Ureter (tissue), 1 donor: ENCODE measurements around the gene ADAM15. TPM values are rescaled to one million over a fixed set of nuclear protein-coding genes. Genes with fewer than 3 reads are reported as not detected.
A peak's percentile ranks its signal among the peaks of the same experiment; 100 is the strongest.

Source experiments
- DNase-seq: peaks from one replicate; pipeline ENCODE4 v3.0.0-alpha.2; 2020; ENCODE audit warnings: low spot score
- total RNA-seq: library from RNA; stranded (reverse); gene quantifications from one replicate; pipeline ENCODE4 v1.2.4, GENCODE V29; 2023
- donor health status: DM: yes; HTN: yes; CAD: no.

The ADAM15 gene
- total RNA-seq, 1 donor from 2014 or later, result 152 TPM

DNA sequence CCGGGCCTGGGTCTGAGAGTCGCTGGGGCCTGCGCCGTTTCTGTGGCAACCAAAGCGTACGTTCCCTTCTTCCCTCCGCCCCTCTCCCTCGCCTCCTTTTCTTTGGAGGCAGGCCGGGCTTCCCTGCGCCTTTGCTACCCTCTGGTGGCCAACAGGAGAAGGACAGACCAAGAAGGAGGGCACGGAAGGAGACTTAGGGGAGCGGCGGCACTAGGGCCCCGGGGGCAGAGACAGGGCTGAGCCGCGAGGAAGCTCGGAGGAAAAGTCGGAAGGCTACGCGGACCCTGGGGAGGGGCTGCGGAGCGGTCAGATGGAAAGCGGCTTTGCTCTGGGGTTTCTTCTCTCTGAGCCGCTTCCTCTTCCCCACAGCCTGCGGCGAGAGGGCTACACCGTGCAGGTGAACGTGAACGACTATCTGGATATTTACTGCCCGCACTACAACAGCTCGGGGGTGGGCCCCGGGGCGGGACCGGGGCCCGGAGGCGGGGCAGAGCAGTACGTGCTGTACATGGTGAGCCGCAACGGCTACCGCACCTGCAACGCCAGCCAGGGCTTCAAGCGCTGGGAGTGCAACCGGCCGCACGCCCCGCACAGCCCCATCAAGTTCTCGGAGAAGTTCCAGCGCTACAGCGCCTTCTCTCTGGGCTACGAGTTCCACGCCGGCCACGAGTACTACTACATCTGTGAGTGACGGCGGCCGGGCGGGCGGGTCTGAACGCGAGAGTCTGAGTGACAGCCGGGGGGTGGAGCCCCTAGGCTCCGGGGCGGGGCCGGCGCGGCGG, 33.8 kb downstream of the ADAM15 start:
- DNase-seq, result peak; percentile 95

DNA sequence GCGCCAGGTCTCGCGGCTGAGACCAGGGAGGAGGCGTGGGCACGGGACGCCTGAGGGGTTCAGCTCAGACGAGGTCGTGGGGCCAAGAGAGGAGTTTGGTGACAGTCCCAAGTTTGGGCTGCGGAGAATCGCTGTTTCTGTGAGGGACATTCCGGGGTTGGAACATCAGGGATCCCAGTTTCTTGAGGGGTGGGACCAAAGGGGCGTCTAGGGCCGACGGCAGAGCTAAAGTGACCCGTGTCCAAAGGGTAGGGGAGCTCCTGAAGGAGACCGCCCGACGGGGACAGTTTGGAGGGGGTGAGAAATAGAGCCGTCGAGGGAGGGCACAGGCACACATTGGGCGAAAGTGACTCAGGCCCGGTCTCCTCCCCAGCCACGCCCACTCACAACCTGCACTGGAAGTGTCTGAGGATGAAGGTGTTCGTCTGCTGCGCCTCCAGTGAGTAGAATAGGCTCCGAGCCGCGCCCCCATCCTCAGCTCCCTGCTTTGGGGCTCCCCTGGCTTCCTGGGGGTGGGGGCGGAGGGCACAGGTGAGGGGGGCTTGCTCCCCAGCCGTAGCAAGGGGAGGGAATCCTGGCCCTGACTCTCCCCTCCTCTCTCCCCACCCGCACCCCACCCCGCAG, 34.5 kb downstream of the ADAM15 start:
- peak; percentile 87 for DNase-seq

DNA sequence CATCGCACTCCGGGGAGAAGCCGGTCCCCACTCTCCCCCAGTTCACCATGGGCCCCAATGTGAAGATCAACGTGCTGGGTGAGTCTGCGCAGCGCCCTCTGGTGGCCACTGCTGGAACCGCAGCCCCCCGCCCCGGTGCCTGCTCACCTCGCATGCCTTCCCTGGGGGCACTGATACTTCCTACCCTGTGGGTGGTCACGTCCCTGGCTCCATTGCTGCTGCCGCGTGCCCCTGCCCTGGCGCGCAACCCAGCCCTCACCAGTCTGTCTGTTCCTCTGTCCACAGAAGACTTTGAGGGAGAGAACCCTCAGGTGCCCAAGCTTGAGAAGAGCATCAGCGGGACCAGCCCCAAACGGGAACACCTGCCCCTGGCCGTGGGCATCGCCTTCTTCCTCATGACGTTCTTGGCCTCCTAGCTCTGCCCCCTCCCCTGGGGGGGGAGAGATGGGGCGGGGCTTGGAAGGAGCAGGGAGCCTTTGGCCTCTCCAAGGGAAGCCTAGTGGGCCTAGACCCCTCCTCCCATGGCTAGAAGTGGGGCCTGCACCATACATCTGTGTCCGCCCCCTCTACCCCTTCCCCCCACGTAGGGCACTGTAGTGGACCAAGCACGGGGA, 35.1 kb downstream of the ADAM15 start:
- no peak for DNase-seq

DNA sequence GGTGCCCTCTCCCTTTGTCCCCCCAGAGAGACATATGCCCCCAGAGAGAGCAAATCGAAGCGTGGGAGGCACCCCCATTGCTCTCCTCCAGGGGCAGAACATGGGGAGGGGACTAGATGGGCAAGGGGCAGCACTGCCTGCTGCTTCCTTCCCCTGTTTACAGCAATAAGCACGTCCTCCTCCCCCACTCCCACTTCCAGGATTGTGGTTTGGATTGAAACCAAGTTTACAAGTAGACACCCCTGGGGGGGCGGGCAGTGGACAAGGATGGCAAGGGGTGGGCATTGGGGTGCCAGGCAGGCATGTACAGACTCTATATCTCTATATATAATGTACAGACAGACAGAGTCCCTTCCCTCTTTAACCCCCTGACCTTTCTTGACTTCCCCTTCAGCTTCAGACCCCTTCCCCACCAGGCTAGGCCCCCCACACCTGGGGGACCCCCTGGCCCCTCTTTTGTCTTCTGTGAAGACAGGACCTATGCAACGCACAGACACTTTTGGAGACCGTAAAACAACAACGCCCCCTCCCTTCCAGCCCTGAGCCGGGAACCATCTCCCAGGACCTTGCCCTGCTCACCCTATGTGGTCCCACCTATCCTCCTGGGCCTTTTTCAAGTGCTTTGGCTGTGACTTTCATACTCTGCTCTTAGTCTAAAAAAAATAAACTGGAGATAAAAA, 35.9 kb downstream of the ADAM15 start:
- DNase-seq, result no peak

DNA sequence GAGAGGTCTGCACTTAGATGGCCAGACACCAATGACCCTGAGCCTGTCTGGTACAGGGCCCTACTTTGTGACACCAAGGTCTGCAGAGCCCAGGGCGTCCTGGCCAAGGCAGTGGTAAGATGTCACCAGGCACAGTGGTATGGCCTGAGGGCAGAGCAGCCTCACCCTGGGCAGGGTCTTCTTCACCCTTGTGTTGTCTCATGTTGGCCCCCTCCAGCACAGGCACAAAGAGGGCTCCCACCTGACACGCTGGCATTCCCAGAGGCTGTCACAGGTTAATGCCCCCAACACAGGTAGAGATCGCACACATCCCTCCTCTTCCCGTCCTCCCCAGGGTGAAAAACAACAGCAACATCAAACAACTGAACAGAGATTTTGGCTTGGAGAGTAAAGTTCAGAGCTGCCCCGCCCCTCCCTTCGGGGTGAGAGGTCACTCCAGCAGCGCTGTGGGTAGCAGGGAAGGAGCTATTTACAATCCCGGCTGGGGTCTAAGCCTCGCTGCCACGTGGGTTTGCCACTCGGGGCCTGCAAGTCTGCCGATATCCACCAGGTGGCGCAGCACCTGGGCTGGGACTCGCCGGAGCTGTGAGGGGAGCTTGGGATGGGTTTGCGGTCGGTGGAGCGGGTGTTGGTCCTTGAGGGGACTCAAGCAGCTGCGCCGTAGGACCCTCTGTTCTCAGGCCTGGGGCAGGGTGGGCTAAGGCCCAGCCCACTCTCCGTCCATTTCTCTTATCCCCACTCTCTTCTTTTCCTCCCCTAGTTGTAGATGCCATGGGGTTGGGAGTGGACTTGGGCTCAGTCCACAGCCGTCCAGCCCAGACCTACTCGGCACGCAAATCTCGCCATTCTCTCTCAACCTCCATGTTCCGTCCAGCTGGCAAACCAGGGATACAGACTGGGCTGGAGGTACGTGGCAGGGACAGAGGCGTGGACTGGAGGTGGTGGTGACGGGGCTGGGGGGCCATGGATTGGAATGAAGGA, 40.2 kb downstream of the ADAM15 start:
- peak; percentile 82 for DNase-seq

DNA sequence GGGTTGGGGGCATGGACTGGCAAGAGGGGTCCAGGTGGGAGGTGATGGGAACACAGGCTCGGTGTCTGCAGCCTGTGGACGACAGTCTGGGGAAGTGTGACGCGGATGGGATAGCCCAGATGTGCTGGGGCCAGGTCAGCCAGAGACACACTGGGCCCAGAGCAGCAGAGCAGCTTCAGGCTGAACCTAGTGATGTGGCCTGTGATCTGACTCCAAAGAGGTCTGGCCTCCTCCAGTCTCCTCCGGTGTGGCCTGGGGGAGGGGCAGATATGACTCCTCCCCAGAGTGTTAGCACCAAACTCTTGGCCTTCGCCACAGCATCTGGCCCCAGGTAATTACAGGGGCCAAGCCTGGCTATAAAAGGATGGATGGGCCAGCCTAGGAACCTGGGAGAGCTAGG, 41.0 kb downstream of the ADAM15 start:
- DNase-seq, result no peak

DNA sequence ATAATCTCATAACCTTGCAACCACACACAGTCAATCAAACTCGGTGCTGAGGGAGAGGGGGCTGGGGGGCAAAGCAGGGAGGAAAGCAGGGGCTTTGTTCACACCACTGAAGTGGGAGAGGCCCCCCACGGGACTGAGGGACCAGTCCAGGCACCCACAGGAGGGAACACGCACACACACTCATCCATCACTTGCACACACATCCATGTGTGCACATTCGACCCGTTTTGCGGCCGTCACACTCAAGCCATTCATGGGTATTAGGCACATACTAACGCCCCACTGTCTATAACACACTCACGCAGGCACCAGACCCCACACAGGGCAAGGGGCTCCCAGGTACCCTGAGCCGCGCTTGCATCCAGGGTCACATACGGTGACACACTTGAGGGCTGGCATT, 41.5 kb downstream of the ADAM15 start:
- DNase-seq, result no peak

DNA sequence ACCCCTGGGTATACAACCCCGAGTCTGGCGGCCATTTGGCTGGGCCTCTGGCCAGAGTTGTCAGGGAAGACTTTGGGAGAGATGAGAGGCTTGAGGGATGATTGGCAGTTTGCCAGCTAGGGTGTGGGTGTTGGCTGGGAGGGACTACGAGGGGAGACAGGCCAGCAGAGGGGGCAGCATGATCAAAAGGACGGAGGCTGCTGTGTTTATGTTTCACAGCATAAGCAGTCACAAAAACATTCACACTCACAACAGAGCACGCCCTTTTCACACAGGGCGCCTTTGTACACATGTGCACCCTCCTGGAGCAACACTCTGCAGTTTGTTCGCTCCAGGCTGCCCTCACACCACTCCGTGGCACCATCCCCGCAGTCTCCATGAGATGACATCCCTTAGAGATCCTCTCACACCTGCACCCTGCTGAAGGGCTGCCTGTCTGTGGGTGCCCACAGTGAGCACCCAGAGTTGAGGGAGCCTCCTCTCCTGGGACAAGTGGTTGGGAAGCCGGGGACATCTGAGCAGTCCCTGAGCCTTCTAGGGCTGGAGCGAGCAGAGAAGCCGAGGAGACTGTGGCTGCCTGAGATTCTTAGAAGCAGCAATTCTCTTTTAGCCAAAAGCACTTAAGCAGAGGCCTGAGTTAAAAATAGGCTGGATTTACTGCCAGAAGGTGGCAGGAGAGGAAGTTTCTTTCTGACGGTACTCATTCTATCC, 43.0 kb downstream of the ADAM15 start:
- DNase-seq, result no peak

DNA sequence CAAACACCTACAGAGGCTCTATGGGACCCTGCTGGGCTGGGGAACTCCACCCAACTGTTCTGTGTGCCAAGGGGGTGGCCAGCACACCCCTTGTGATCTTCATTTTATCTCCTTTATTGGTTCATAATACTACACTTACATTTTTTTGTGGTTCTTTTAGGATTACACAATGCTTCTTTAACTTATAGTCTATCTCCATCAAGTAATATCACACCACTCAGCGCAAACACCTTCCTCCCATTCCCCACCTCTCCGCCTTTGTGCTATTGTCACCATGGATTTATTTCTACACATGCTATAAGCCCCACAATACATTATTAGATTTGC, 43.5 kb downstream of the ADAM15 start:
- DNase-seq, result no peak

DNA sequence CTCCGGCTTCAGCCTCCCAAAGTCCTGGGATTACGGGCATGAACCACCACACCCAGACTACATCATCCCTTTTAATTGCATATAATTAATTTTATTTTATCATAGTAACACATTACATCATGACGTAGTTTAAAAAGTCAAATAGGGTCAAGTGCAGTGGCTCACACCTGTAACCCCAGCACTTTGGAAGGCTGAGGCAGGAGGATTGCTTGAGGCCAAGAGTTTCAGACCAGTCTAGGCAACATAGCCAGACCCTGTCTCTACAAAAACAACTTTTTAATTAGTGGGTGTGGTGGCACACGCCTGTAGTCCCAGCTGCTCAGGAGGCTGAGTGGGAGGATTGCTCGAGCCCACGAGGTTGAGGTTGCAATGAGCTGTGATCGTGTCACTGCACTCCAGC, 48.2 kb downstream of the ADAM15 start:
- DNase-seq, result no peak

DNA sequence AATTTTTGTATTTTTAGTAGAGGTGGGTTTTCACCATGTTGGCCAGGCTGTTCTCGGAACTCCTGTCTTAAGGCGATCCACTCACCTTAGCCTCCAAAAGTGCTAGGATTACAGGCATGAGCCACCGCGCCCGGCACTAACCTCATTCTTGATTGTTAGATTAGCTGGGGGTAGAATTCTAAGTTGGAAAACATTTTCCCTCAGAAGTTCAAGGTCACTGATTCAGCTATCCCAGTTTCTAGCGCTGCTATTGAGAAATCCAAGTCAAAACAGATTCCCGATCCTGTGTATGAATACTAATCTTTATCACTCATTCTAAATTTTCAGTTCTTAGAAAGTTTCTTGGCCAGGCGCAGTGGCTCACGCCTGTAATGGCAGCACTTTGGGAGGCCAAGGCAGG, 52.2 kb downstream of the ADAM15 start:
- no peak for DNase-seq

DNA sequence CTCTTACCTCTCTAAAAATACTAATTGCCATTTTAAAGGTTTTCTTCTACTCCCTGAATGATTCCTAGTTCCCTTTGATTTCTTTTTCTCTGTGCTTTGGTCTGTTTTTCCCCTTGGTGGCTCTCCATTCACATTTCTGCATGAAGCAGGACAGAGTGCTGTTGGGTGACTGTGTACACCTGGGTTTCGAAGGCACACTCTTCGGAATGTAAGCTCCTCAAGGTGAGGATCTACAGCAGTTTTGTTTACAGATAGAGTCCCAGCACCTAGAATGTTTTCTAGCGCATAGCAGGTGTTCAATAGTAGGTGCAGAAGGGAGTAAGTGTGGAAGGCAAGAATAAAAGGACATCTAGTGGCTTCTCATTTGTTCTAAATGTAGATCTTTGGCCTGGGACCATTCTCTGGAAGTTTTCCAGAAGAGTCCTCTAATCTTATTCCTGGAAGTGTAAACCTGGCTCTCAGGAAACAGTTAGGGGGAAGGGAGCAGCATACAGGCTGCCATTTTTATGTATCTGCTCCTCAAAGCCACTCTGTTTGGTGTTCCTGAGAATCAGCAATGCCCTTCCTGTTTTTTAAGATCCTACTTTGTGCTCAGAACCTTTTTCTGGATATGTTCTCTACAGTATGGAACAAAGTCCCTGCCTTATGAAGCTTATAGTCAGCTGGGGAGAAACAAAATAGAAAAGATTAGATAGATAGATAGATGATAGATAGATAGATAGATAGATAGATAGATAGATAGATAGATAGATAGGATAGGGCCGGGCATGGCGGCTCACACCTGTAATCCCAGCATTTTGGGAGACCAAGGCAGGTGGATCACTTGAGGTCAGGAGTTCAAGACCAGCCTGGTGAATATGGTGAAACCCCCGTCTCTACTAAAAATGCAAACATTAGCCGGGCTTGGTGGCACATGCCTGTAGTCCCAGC, 53.8 kb downstream of the ADAM15 start:
- no peak for DNase-seq

DNA sequence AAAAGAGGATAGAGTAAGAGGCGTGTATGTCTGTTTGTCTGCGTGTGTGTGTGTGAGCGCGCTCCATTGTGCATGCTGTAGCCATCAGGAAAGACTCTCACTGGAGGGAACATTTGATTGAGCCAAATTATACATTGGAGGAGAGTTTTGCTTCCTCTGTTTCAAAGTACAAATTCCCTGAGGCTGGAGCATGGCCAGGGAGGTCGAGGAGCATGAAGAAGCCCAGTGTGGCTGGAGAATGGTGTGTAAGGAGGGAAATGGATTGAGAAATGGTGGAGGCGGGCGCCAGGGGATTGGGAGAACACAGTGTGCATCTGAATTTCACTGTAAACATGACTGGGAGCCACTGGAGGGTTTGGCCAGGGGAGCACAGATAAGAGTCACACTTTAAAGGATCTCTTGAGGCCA, 54.5 kb downstream of the ADAM15 start:
- no peak for DNase-seq

DNA sequence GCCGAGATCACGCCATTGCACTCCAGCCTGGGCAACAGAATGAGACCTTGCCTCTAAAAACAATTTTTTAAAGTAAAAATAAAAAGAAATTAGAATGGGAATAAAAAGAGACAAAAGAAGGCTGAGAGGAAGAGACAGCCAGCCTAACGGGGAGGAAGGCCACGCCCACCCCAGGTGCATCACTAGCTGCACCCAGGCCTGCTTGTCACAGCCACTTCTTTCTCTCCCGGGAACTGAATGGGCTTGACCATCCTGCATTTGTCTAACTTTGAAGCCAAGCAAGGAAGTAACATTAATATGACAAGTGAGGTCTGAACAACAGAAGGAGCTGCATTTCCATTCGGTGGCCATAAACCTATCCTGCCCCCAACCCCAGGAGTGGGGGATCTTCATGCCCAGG, 55.7 kb downstream of the ADAM15 start:
- no peak for DNase-seq

DNA sequence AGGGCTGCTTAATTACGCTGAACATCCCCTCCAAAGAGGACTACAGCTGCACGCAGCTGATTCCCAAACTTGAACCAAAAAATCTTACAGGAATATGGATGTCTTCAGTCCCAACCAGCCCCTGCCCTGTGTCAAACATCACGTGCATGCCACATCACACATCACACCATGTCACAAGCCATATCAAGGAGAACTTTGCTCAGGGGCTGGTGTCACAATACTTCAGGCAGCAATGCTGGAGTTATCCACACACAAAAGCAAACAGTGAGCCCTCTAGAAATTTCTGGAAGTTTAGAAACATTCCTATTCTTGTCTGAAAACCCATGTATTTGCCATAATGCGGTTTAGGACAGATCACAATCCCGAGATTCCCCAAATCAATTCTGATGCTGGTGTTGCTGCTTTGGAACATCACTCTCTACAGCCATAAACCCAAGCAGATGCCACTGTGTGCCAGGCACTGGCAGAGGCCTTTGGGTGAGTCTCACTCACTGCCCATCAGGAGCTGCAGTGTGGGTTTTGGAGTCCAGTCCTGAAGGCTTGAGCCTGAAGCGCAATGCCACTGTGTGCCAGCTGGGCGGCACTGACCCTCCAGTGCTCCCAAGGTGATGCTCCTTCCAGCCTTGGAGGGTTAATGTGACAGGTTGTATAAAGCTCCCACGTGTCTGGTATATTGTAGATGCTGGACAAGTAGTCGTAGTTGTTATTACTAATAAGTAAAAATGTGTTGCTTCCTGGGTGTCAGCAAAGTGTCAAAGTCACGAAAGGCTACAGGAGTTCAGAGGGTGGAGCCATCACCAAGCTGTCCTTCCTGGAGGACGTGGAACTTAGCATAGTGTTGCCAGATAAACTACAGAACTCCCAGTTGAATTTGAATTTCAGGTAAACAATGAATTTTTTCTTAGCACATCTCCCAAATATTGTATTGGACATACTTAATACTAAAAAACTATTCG, 56.5 kb downstream of the ADAM15 start:
- DNase-seq, result no peak

DNA sequence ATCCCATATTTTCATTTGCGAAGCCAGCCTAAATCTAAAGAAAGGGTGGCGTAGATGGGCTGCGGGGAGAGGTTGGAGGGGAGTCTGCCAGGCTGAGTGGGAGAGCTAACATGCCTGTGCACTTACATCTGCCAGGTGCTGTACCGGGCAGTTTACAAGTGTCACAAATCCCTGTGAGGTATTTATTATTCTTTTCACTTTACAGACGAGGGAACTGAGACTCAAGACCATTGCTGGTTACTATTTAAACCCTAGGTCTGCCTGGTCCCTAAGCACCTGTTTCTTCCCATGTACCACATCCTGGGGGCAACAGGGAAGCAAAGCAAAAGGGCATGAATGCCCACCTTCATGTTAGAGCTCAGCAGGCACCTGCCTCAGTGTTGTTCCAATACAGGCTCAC, 57.2 kb downstream of the ADAM15 start:
- no peak for DNase-seq

DNA sequence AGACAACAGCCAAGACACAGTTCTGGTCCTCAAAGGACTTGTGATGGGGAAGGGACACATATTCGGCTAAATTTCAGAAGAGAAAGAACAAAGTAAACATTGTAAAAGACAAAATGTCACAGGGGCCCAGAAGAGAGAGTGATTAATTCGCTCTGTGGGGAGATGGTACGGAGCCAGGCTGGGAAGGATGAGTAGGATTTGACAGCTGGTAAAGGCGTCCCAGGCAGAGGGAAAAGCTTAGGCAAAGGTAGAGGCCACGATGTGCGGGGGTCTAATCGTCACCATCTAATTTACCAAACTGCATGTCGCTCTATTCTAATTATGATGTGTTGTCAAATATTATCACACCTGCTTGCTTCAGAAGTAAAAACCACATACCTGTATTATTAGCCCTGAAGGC, 59.3 kb downstream of the ADAM15 start:
- no peak for DNase-seq

DNA sequence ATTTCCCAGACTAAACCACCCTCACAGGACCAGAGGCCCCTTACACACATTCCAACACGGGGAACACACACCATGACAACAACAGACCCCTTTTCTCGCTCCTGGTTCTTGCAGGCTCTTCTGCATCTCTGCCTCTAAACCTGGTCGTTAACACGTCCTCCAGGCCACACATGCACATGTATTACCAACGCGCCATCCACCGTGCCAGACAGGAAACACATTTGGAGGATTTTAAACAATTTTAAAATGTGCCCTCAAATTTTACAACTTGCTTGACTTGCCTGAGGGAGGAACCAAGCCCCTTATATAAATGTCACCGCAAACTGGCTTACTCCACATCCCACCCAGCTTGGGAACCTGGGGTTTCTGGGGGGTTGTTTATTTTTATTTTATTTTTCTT, 59.7 kb downstream of the ADAM15 start:
- no peak for DNase-seq
